Measurements from ENCODE around the gene FOCAD.
"Not testable (repeated sequence)": the region's sequence is repeated elsewhere in the genome, so short reads cannot be mapped to it uniquely, and the experiment has no call there.

FOCAD gene

GRCh38 chr9:20962536-20963225 is 278.6 kb downstream of the FOCAD start:
- Histone ChIP-seq H3K9me3 (ENCODE audit: control insufficient read depth, insufficient read depth, low read depth, low read length) (no peaks in the 10 kb centered on the region), H3K4me3 (ENCODE audit: low read depth, low read length) (no peak overlapping the region), H3K27me3 (ENCODE audit: control insufficient read depth, insufficient read depth, low read length) (no peaks in the 10 kb centered on the region), H3K4me1 (ENCODE audit: control insufficient read depth, insufficient read depth, low read length) (no peaks in the 10 kb centered on the region), H3K27ac (ENCODE audit: low read depth, low read length) (no peak overlapping the region), H3K9ac (ENCODE audit: low read length) (no peak overlapping the region), H3K36me3 (ENCODE audit: control insufficient read depth, insufficient read depth, low read length) (no peaks in the 10 kb centered on the region)

DNA sequence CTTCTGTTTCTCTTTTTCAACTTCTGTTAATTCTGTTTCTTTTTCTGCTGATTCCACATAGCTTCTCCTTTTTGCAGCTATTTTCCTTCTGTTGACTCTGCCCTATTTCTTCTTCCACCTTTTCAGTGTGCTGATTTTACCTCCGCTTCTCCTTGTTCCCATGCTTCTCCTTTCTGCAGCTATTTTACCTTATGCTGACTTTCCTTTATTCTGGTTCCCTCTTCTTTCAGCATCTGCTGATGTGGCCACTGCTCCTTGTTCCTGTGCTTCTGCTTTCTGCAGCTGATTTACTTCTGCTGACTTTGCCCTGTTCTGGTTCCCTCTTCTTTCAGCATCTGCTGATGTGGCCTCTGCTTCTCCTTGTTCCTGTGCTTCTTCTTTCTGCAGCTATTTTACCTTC is 288.6 kb downstream of the FOCAD start:
- no peak overlapping the region for H3K9ac ChIP-seq (ENCODE audit: low read length)
- 0 out of 2 replicates have a peak, but pooled peaks cover 4% of the 10 kb centered on the region for H3K9me3 ChIP-seq (ENCODE audit: control insufficient read depth, insufficient read depth, low read depth, low read length)
- H3K27ac ChIP-seq (ENCODE audit: low read depth, low read length): no peak overlapping the region
- H3K36me3 ChIP-seq (ENCODE audit: control insufficient read depth, insufficient read depth, low read length): peaks cover 11% of the 10 kb centered on the region
- no peaks in the 10 kb centered on the region for H3K27me3 ChIP-seq (ENCODE audit: control insufficient read depth, insufficient read depth, low read length)
- H3K4me3 ChIP-seq (ENCODE audit: low read depth, low read length): no peak overlapping the region
- H3K4me1 ChIP-seq (ENCODE audit: control insufficient read depth, insufficient read depth, low read length): no peaks in the 10 kb centered on the region

DNA sequence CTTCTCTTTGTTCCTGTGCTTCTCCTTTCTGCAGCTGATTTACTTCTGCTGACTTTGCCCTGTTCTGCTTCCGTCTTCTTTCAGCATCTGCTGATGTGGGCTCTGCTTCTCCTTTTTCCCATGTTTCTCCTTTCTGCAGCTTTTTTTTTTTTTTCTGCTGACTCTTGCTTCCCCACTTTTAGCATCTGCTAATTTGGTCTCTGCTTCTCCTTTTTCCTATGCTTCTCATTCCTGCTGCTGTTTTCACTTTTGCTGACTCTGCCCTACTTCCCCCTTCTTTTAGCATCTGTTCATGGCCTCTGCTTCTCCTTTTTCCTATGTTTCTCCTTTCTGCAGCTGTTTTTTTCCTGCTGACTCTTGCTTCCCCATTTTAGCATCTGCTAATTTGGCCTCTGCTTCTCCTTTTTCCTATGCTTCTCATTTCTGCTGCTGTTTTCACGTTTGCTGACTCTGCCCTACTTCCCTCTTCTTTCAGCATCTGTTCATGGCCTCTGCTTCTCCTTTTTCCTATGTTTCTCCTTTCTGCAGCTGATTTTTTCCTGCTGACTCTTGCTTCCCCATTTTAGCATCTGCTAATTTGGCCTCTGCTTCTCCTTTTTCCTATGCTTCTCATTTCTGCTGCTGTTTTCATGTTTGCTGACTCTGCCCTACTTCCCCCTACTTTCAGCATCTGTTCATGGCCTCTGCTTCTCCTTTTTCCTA is 289.3 kb downstream of the FOCAD start:
- H3K9me3 ChIP-seq (ENCODE audit: control insufficient read depth, insufficient read depth, low read depth, low read length); H3K9ac ChIP-seq (ENCODE audit: low read length); H3K27ac ChIP-seq (ENCODE audit: low read depth, low read length); H3K4me3 ChIP-seq (ENCODE audit: low read depth, low read length); H3K4me1 ChIP-seq (ENCODE audit: control insufficient read depth, insufficient read depth, low read length); H3K27me3 ChIP-seq (ENCODE audit: control insufficient read depth, insufficient read depth, low read length): not testable (repeated sequence)
- H3K36me3 ChIP-seq (ENCODE audit: control insufficient read depth, insufficient read depth, low read length): peaks cover 11% of the 10 kb centered on the region

DNA sequence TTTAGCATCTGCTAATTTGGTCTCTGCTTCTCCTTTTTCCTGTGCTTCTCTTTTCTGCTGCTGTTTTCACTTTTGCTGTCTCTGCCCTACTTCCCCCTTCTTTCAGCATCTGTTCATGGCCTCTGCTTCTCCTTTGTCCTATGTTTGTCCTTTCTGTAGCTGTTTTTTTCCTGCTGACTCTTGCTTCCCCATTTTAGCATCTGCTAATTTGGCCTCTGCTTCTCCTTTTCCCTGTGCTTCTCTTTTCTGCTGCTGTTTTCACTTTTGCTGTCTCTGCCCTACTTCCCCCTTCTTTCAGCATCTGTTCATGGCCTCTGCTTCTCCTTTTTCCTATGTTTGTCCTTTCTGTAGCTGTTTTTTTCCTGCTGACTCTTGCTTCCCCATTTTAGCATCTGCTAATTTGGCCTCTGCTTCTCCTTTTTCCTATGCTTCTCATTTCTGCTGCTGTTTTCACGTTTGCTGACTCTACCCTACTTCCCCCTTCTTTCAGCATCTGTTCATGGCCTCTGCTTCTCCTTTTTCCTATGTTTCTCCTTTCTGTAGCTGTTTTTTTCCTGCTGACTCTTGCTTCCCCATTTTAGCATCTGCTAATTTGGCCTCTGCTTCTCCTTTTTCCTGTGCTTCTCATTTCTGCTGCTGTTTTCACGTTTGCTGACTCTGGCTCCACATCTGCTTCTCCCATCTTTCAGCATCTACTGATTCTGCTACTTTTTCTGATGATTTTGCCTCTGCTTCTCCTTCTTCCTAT is 290.3 kb downstream of the FOCAD start:
- not testable (repeated sequence) for H3K27ac ChIP-seq (ENCODE audit: low read depth, low read length); H3K9me3 ChIP-seq (ENCODE audit: control insufficient read depth, insufficient read depth, low read depth, low read length)

GRCh38 chr9:20978249-20978648 is 294.2 kb downstream of the FOCAD start:
- H3K4me3 ChIP-seq (ENCODE audit: low read depth, low read length): no peak overlapping the region
- peaks cover 17% of the 10 kb centered on the region; the same call in 1 of the 2 replicates for H3K36me3 ChIP-seq (ENCODE audit: control insufficient read depth, insufficient read depth, low read length)
- no peaks in the 10 kb centered on the region for H3K27me3 ChIP-seq (ENCODE audit: control insufficient read depth, insufficient read depth, low read length)

More for the DNA sequence above, 290.3 kb downstream of the FOCAD start:
- H3K27me3 ChIP-seq (ENCODE audit: control insufficient read depth, insufficient read depth, low read length); H3K4me1 ChIP-seq (ENCODE audit: control insufficient read depth, insufficient read depth, low read length); H3K4me3 ChIP-seq (ENCODE audit: low read depth, low read length); H3K9ac ChIP-seq (ENCODE audit: low read length): not testable (repeated sequence)
- peaks cover 11% of the 10 kb centered on the region for H3K36me3 ChIP-seq (ENCODE audit: control insufficient read depth, insufficient read depth, low read length)

GRCh38 chr9:20980832-20981455 is 296.9 kb downstream of the FOCAD start:
- Histone ChIP-seq H3K27ac (ENCODE audit: low read depth, low read length) (no peak overlapping the region), H3K27me3 (ENCODE audit: control insufficient read depth, insufficient read depth, low read length) (no peaks in the 10 kb centered on the region), H3K9ac (ENCODE audit: low read length) (no peak overlapping the region), H3K4me1 (ENCODE audit: control insufficient read depth, insufficient read depth, low read length) (no peaks in the 10 kb centered on the region), H3K4me3 (ENCODE audit: low read depth, low read length) (no peak overlapping the region), H3K36me3 (ENCODE audit: control insufficient read depth, insufficient read depth, low read length) (peaks cover 17% of the 10 kb centered on the region; the same call in 1 of the 2 replicates), H3K9me3 (ENCODE audit: control insufficient read depth, insufficient read depth, low read depth, low read length) (no peaks in the 10 kb centered on the region)

More at GRCh38 chr9:20978249-20978648, 294.2 kb downstream of the FOCAD start:
- no peaks in the 10 kb centered on the region for H3K9me3 ChIP-seq (ENCODE audit: control insufficient read depth, insufficient read depth, low read depth, low read length)
- no peak overlapping the region for H3K27ac ChIP-seq (ENCODE audit: low read depth, low read length)
- no peaks in the 10 kb centered on the region for H3K4me1 ChIP-seq (ENCODE audit: control insufficient read depth, insufficient read depth, low read length)
- no peak overlapping the region for H3K9ac ChIP-seq (ENCODE audit: low read length)

GRCh38 chr9:20981486-20981885 is 297.4 kb downstream of the FOCAD start:
- peaks cover 17% of the 10 kb centered on the region for H3K36me3 ChIP-seq (ENCODE audit: control insufficient read depth, insufficient read depth, low read length)
- H3K27ac ChIP-seq (ENCODE audit: low read depth, low read length): no peak overlapping the region
- no peaks in the 10 kb centered on the region for H3K4me1 ChIP-seq (ENCODE audit: control insufficient read depth, insufficient read depth, low read length)
- H3K27me3 ChIP-seq (ENCODE audit: control insufficient read depth, insufficient read depth, low read length): no peaks in the 10 kb centered on the region
- no peak overlapping the region for H3K9ac ChIP-seq (ENCODE audit: low read length)
- no peak overlapping the region for H3K4me3 ChIP-seq (ENCODE audit: low read depth, low read length)
- no peaks in the 10 kb centered on the region for H3K9me3 ChIP-seq (ENCODE audit: control insufficient read depth, insufficient read depth, low read depth, low read length)

DNA sequence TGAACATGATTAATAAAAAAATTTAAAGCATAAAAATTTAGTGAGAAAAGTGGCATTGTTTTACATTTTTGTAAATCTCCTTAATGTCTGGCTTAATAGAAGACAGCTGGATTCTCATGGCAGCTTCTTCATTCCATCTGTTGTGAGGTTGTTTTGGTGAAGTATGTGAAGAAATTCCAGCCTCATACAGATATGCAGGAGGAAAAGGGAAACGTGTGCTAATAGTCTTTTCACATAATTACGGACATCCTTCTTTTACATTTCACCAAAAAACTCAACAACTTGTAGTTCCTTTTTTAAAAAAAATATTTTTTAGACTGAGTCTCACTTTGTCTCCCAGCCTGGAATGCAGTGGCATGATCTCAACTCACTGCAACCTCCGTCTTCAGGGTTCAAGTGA is 300.4 kb downstream of the FOCAD start:
- no peak overlapping the region for H3K9ac ChIP-seq (ENCODE audit: low read length)
- peaks cover 7% of the 10 kb centered on the region for H3K4me1 ChIP-seq (ENCODE audit: control insufficient read depth, insufficient read depth, low read length)
- no peak overlapping the region for H3K4me3 ChIP-seq (ENCODE audit: low read depth, low read length)
- peaks cover 16% of the 10 kb centered on the region for H3K36me3 ChIP-seq (ENCODE audit: control insufficient read depth, insufficient read depth, low read length)
- no peak overlapping the region for H3K27ac ChIP-seq (ENCODE audit: low read depth, low read length)
- no peaks in the 10 kb centered on the region for H3K27me3 ChIP-seq (ENCODE audit: control insufficient read depth, insufficient read depth, low read length)
- H3K9me3 ChIP-seq (ENCODE audit: control insufficient read depth, insufficient read depth, low read depth, low read length): no peaks in the 10 kb centered on the region

DNA sequence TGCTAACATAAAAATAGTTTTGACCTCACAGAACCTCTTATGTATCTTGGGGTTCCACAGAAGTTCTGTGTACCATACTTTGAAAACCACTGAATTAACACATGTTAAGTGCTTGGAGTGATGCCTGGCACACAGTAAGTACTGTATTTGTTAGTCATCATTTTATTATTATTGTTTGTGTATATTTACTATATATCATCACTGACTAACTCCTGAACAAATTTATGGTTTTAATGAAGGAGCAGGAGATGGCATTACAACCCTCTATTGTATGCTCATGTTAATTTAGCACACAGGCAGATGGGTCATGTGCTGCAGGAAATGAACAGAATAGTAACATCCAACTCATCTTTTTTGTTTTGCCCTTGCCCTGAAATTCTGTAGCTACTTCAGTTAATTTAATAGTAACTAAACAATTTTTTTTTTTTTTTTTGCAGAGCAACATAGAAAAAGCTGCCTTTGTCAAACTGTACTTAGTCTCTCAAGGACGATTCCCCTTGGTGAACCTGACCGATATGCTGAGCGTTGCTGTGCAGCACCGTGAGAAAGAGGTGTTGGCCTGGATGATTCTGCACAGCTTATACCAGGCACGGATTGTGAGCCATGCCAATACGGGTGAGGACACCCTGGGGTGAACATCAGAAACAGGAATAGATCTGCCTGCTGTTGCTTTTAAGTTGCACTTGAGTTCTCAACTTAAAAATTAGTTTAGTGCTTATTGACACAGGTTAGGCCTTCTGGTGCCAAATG is 302.0 kb downstream of the FOCAD start:
- no peak overlapping the region for H3K4me3 ChIP-seq (ENCODE audit: low read depth, low read length)
- H3K9ac ChIP-seq (ENCODE audit: low read length): no peak overlapping the region
- H3K27ac ChIP-seq (ENCODE audit: low read depth, low read length): no peak overlapping the region
- H3K36me3 ChIP-seq (ENCODE audit: control insufficient read depth, insufficient read depth, low read length): peaks cover 28% of the 10 kb centered on the region
- H3K9me3 ChIP-seq (ENCODE audit: control insufficient read depth, insufficient read depth, low read depth, low read length): no peaks in the 10 kb centered on the region
- peaks cover 7% of the 10 kb centered on the region for H3K4me1 ChIP-seq (ENCODE audit: control insufficient read depth, insufficient read depth, low read length)
- no peaks in the 10 kb centered on the region for H3K27me3 ChIP-seq (ENCODE audit: control insufficient read depth, insufficient read depth, low read length)

DNA sequence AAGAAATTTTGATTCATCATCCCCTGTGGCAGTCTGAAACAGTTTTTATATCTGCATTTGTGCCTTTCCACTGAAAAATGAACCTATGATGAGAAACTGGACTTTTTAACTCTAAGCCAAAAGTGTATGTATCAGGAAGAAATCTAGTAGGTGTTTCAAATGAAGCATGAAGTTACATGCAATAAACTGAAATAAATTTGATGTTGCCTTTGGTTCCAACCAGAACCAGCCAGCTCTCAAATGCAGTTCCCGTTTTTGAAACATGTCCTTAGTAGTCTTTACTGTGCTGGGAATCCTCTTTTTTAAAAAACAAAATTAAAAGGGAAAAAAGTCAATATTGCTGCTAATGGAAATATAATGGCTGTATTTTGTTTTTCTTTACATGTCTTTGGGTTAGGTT is 303.5 kb downstream of the FOCAD start:
- Histone ChIP-seq H3K4me3 (ENCODE audit: low read depth, low read length) (no peak overlapping the region), H3K9me3 (ENCODE audit: control insufficient read depth, insufficient read depth, low read depth, low read length) (no peaks in the 10 kb centered on the region), H3K9ac (ENCODE audit: low read length) (no peak overlapping the region), H3K4me1 (ENCODE audit: control insufficient read depth, insufficient read depth, low read length) (peaks cover 7% of the 10 kb centered on the region), H3K36me3 (ENCODE audit: control insufficient read depth, insufficient read depth, low read length) (peaks cover 28% of the 10 kb centered on the region), H3K27ac (ENCODE audit: low read depth, low read length) (no peak overlapping the region), H3K27me3 (ENCODE audit: control insufficient read depth, insufficient read depth, low read length) (no peaks in the 10 kb centered on the region)
